ENCODE measurements around the gene CNPY1. TPM values are rescaled to one million over a fixed set of nuclear protein-coding genes. Genes with fewer than 3 reads are reported as not detected.

Gene CNPY1
- polyA plus RNA-seq, 1 of the 3 experiments (the other 2 are of a cell fraction) = not detected

DNA sequence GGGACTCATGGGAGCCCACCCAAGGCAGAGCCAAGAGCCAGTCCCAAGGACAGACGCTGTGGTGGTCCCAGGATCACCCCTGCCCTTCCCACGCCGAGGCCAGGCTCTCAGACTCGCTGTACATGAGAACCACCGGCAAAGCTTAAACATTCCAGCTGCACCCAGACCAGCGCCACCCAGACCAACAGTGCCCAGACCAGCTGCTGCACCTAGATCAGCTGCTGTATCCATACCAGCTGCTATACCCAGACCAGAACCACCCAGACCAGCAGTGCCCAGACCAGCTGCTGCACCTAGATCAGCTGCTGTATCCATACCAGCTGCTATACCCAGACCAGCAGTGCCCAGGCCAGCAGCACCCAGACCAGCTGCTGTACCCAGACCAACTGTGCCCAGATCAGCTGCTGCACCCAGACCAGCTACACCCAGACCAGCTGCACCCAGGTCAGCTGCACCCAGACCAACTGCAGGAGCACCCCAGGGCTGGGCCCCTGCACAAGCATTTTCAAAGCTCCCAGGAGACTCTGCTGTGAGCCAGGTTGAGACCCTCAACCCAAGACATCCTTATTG lies 47.9 kb upstream of the CNPY1 start:
- Histone ChIP-seq H3F3A (replicated peaks; ENCODE audit: insufficient read depth) (no peaks in the 10 kb centered on the region), H3K9me2 (no peaks in the 10 kb centered on the region), H3K4me3 (ENCODE audit: low read depth in 2 of 2, low read length in 1 of 2) (no peak overlapping the region), H3K9me3 (no peaks in the 10 kb centered on the region), H4K20me1 (ENCODE audit: insufficient read depth) (no peaks in the 10 kb centered on the region), H3K4me2 (no peak overlapping the region), H3K36me3 (replicated peaks in 1 of 2; ENCODE audit: control insufficient read depth in 1 of 2, insufficient read depth in 2 of 2, low read length in 1 of 2) (no peaks in the 10 kb centered on the region), H3K27me3 (ENCODE audit: insufficient read depth) (peaks cover 19% of the 10 kb centered on the region; the same call in 1 of the 2 replicates), H3K4me1 (ENCODE audit: control insufficient read depth in 1 of 2, insufficient read depth in 2 of 2, low read depth in 1 of 2, low read length in 1 of 2) (peaks cover 0 to 16% of the 10 kb centered on the region in 2 experiments; a peak in 1 of 4 replicates), H3K9ac (no peak overlapping the region), H3K79me2 (ENCODE audit: insufficient read depth) (no peaks in the 10 kb centered on the region), H2AFZ (ENCODE audit: low read depth) (no peak overlapping the region), H3K27ac (ENCODE audit: low read depth in 2 of 2, low read length in 1 of 2) (no peak overlapping the region)
- CTCF ChIA-PET = interaction anchor here (0.7 to 13.5 kb wide), 6 partner anchors 19 to 181 kb away, joined by 3 to 470 read pairs (median 4); no protein-coding TSS in a partner anchor
- no peak for DNase-seq
- WGBS (ENCODE audit: low lambda C conversion rate) = 73% methylated on average over 5 of the region's 6 CpGs
- POLR2A ChIA-PET = interaction anchor here (0.6 kb wide), 1 partner anchor 46 kb away, joined by 4 read pairs; no protein-coding TSS in a partner anchor
- no peak for TF ChIP-seq YY1 (IDR thresholded peaks at IDR 0.05; ENCODE audit: low read depth)
- no peak for TF ChIP-seq MXI1 (IDR thresholded peaks at IDR 0.05; ENCODE audit: low read depth, low read length)
- TF ChIP-seq, protein P1, sequence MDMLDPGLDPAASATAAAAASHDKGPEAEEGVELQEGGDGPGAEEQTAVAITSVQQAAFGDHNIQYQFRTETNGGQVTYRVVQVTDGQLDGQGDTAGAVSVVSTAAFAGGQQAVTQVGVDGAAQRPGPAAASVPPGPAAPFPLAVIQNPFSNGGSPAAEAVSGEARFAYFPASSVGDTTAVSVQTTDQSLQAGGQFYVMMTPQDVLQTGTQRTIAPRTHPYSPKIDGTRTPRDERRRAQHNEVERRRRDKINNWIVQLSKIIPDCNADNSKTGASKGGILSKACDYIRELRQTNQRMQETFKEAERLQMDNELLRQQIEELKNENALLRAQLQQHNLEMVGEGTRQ (IDR thresholded peaks at IDR 0.05; ENCODE audit: borderline replicate concordance, low read depth, low read length) = no peak
- TF ChIP-seq, protein P2, sequence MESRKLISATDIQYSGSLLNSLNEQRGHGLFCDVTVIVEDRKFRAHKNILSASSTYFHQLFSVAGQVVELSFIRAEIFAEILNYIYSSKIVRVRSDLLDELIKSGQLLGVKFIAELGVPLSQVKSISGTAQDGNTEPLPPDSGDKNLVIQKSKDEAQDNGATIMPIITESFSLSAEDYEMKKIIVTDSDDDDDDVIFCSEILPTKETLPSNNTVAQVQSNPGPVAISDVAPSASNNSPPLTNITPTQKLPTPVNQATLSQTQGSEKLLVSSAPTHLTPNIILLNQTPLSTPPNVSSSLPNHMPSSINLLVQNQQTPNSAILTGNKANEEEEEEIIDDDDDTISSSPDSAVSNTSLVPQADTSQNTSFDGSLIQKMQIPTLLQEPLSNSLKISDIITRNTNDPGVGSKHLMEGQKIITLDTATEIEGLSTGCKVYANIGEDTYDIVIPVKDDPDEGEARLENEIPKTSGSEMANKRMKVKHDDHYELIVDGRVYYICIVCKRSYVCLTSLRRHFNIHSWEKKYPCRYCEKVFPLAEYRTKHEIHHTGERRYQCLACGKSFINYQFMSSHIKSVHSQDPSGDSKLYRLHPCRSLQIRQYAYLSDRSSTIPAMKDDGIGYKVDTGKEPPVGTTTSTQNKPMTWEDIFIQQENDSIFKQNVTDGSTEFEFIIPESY (IDR thresholded peaks at IDR 0.05; ENCODE audit: borderline replicate concordance, low read depth) = no peak
- TF ChIP-seq SMC3 (IDR thresholded peaks at IDR 0.05; ENCODE audit: low read depth, low read length) = no peak

DNA sequence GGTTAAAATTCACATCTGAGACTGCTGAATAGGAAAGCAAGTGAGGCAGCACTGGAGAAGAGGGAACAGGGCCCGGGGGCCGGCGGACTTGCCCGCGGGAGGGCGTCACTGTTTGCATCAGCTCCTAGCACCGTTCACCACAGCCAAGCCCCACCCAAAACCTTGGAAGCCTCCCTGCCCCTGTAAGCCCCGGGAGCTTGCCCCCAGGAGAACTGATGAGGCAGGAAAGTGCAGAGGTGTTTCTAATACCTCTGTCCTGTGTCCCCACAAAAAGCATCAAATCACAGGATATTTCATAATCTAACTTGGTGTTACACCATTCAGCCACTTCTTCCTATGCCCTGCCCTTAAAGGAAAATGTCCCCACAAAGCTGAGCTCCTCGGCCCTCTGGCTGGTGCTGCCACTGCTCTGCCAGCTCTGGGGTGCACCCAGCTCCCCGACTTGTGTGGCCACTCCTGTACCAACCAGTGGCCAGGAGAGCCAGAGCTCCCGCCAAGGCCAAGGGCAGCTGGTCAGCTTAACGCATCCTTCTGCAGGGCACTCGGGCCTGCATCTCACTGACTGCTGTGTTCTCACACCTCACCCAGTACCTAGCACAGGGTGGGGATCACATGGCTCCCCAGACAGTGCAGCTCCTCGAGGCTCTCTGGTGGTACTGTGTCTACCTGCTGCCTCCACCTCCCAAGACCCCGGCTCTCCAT lies 47.3 kb upstream of the CNPY1 start:
- H3K79me2 ChIP-seq (ENCODE audit: insufficient read depth) = no peaks in the 10 kb centered on the region
- CTCF ChIA-PET = interaction anchor here (0.7 to 13.5 kb wide), 6 partner anchors 19 to 248 kb away, joined by 3 to 470 read pairs (median 4); no protein-coding TSS in a partner anchor
- POLR2A ChIA-PET = no interaction called here
- DNase-seq = no peak
- H3K27ac ChIP-seq (ENCODE audit: low read depth in 2 of 2, low read length in 1 of 2) = no peak overlapping the region
- no peaks in the 10 kb centered on the region for H3K9me2 ChIP-seq
- H3K4me2 ChIP-seq = no peak overlapping the region
- H3K36me3 ChIP-seq (replicated peaks in 1 of 2; ENCODE audit: control insufficient read depth in 1 of 2, insufficient read depth in 2 of 2, low read length in 1 of 2) = no peaks in the 10 kb centered on the region
- TF ChIP-seq YY1 (IDR thresholded peaks at IDR 0.05; ENCODE audit: low read depth) = no peak
- TF ChIP-seq FOXM1 (IDR thresholded peaks at IDR 0.05; ENCODE audit: low read depth) = no peak
- no peak for TF ChIP-seq MEF2A (IDR thresholded peaks at IDR 0.05; ENCODE audit: borderline replicate concordance, low read depth)
- no peak for TF ChIP-seq GABPA (IDR thresholded peaks at IDR 0.05; ENCODE audit: low read depth)
- no peak for TF ChIP-seq NFIC (IDR thresholded peaks at IDR 0.05; ENCODE audit: borderline replicate concordance)
- TF ChIP-seq EZH2phosphoT487 (IDR thresholded peaks at IDR 0.05; ENCODE audit: borderline replicate concordance, low read depth) = no peak
- TF ChIP-seq, protein P2 (IDR thresholded peaks at IDR 0.05; ENCODE audit: borderline replicate concordance, low read depth) = no peak
- TF ChIP-seq JUND (IDR thresholded peaks at IDR 0.05) = no peak
- TF ChIP-seq, protein P3, sequence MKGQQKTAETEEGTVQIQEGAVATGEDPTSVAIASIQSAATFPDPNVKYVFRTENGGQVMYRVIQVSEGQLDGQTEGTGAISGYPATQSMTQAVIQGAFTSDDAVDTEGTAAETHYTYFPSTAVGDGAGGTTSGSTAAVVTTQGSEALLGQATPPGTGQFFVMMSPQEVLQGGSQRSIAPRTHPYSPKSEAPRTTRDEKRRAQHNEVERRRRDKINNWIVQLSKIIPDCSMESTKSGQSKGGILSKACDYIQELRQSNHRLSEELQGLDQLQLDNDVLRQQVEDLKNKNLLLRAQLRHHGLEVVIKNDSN (IDR thresholded peaks at IDR 0.05; ENCODE audit: borderline replicate concordance, low read depth) = no peak
- no peak for TF ChIP-seq RAD21 (IDR thresholded peaks at IDR 0.05; ENCODE audit: low read length)
- no peak for TF ChIP-seq RXRA (IDR thresholded peaks at IDR 0.05; ENCODE audit: borderline replicate concordance, low read depth)
- TF ChIP-seq FOSL2 (IDR thresholded peaks at IDR 0.05; ENCODE audit: borderline replicate concordance, low read depth) = no peak
- no peak for TF ChIP-seq TAF1 (IDR thresholded peaks at IDR 0.05; ENCODE audit: borderline replicate concordance, low read depth, low read length)
- TF ChIP-seq GATA2 (CRISPR knock-in tag; IDR thresholded peaks at IDR 0.05) = no peak
- no peak for TF ChIP-seq RCOR1 (IDR thresholded peaks at IDR 0.05; ENCODE audit: low read length)
- TF ChIP-seq, protein P4, sequence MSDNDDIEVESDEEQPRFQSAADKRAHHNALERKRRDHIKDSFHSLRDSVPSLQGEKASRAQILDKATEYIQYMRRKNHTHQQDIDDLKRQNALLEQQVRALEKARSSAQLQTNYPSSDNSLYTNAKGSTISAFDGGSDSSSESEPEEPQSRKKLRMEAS (IDR thresholded peaks at IDR 0.05; ENCODE audit: low read depth) = no peak
- TF ChIP-seq TCF12 (IDR thresholded peaks at IDR 0.05) = no peak
- TF ChIP-seq SIN3A (IDR thresholded peaks at IDR 0.05; ENCODE audit: borderline replicate concordance, low read depth, low read length) = no peak
- H3K27me3 ChIP-seq (ENCODE audit: insufficient read depth) = peaks cover 24% of the 10 kb centered on the region; the same call in 1 of the 2 replicates
- H3K4me3 ChIP-seq (ENCODE audit: low read depth in 2 of 2, low read length in 1 of 2) = no peak overlapping the region
- no peaks in the 10 kb centered on the region for H3F3A ChIP-seq (replicated peaks; ENCODE audit: insufficient read depth)
- no peak overlapping the region for H2AFZ ChIP-seq (ENCODE audit: low read depth)
- H3K9ac ChIP-seq = no peak overlapping the region
- WGBS (ENCODE audit: low lambda C conversion rate) = 58% methylated on average over 15 of the region's 15 CpGs
- no peaks in the 10 kb centered on the region for H4K20me1 ChIP-seq (ENCODE audit: insufficient read depth)
- H3K9me3 ChIP-seq = no peaks in the 10 kb centered on the region
- H3K4me1 ChIP-seq (ENCODE audit: control insufficient read depth in 1 of 2, insufficient read depth in 2 of 2, low read depth in 1 of 2, low read length in 1 of 2) = peaks cover 0 to 13% of the 10 kb centered on the region in 2 experiments; a peak in 1 of 4 replicates

Data from SK-N-SH (cell line).